ENCODE data around the gene SEC14L1. TPM values are rescaled to one million over a fixed set of nuclear protein-coding genes. Genes with fewer than 3 reads are reported as not detected.

Gene SEC14L1
- total RNA-seq, 1 donor from 2014 or later: 40.5 TPM

GRCh38 chr17:77227461-77228240 is 86.9 kb downstream of the SEC14L1 start:
- Histone ChIP-seq H3K4me1 (no peaks in the 10 kb centered on the region), H3K9me3 (no peaks in the 10 kb centered on the region), H3K4me3 (peak overlapping the region in 1 of 2 donors; percentile 25), H3K27ac (peak overlapping the region; percentile 59), H3K27me3 (no peaks in the 10 kb centered on the region), H3K36me3 (no peaks in the 10 kb centered on the region)
- no peak for DNase-seq (ENCODE audit: extremely low spot score in 2 of 2)
- TF ChIP-seq CTCF (IDR thresholded peaks at IDR 0.05): no peak
- TF ChIP-seq POLR2AphosphoS5 (IDR thresholded peaks at IDR 0.05; ENCODE audit: insufficient read depth in 1 of 2, low read depth in 1 of 2): peak; percentile 43 to 47
- intact Hi-C loops (cut with DNase I): no loop called here

- H3K27ac ChIP-seq: peak overlapping the region; percentile 59
- TF ChIP-seq POLR2A (IDR thresholded peaks at IDR 0.05): no peak
- TF ChIP-seq CTCF (IDR thresholded peaks at IDR 0.05): no peak
- TF ChIP-seq POLR2AphosphoS5 (IDR thresholded peaks at IDR 0.05; ENCODE audit: insufficient read depth in 1 of 2, low read depth in 1 of 2): no peak
Observed at GRCh38 chr17:77228241-77228752, 87.5 kb downstream of the SEC14L1 start.

DNA sequence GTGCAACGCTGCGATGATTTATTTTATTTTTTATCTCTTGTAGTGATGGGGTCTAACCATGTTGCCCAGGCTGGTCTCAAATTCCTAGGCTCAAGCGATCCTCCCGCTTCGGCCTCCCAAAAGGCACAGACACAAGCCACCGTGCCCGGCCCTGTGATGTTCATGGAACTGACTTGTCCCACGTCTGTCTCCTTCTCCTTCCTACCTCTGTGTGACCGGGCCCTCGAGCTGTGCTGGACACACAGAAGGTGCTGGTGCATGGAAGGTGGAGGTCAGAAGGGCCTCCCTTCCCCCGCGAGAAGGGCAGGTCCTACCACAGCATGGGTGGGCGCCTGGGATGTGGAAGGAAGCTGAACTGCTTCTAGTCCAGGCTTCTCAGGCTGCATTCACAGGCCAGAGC is 88.0 kb downstream of the SEC14L1 start:
- no peaks in the 10 kb centered on the region for H3K9me3 ChIP-seq
- no peak for TF ChIP-seq POLR2A (IDR thresholded peaks at IDR 0.05)
- no peak for TF ChIP-seq POLR2AphosphoS5 (IDR thresholded peaks at IDR 0.05; ENCODE audit: insufficient read depth in 1 of 2, low read depth in 1 of 2)
- no peak for TF ChIP-seq CTCF (IDR thresholded peaks at IDR 0.05)
- no peak overlapping the region for H3K27ac ChIP-seq
- no peak for DNase-seq (ENCODE audit: extremely low spot score in 2 of 2)
- intact Hi-C loops (cut with DNase I): no loop called here
- H3K4me3 ChIP-seq: no peak overlapping the region
- no peaks in the 10 kb centered on the region for H3K27me3 ChIP-seq
- peaks cover under 1% of the 10 kb centered on the region for H3K4me1 ChIP-seq
- no peaks in the 10 kb centered on the region for H3K36me3 ChIP-seq

More at GRCh38 chr17:77228241-77228752, 87.5 kb downstream of the SEC14L1 start:
- H3K27me3 ChIP-seq: no peaks in the 10 kb centered on the region
- H3K9me3 ChIP-seq: no peaks in the 10 kb centered on the region
- no peak for DNase-seq (ENCODE audit: extremely low spot score in 2 of 2)
- H3K4me3 ChIP-seq: no peak overlapping the region
- intact Hi-C loops (cut with DNase I): no loop called here
- H3K4me1 ChIP-seq: no peaks in the 10 kb centered on the region
- no peaks in the 10 kb centered on the region for H3K36me3 ChIP-seq

GRCh38 chr17:77229786-77230435 is 89.1 kb downstream of the SEC14L1 start:
- no peaks in the 10 kb centered on the region for H3K9me3 ChIP-seq
- H3K4me3 ChIP-seq: no peak overlapping the region
- no peak overlapping the region for H3K27ac ChIP-seq
- no peaks in the 10 kb centered on the region for H3K27me3 ChIP-seq
- TF ChIP-seq POLR2A (IDR thresholded peaks at IDR 0.05) (no peak), POLR2AphosphoS5 (IDR thresholded peaks at IDR 0.05; ENCODE audit: insufficient read depth in 1 of 2, low read depth in 1 of 2) (no peak), CTCF (IDR thresholded peaks at IDR 0.05) (no peak)
- DNase-seq (ENCODE audit: extremely low spot score in 2 of 2): no peak
- intact Hi-C loops (cut with DNase I): no loop called here
- H3K36me3 ChIP-seq: no peaks in the 10 kb centered on the region
- peaks cover 11% of the 10 kb centered on the region for H3K4me1 ChIP-seq

- intact Hi-C loops (cut with DNase I): no loop called here
- peaks cover 16% of the 10 kb centered on the region for H3K4me1 ChIP-seq
- H3K27me3 ChIP-seq: no peaks in the 10 kb centered on the region
- H3K27ac ChIP-seq: no peak overlapping the region
- H3K36me3 ChIP-seq: no peaks in the 10 kb centered on the region
- DNase-seq (ENCODE audit: extremely low spot score in 2 of 2): no peak
- H3K9me3 ChIP-seq: no peaks in the 10 kb centered on the region
- no peak for TF ChIP-seq POLR2AphosphoS5 (IDR thresholded peaks at IDR 0.05; ENCODE audit: insufficient read depth in 1 of 2, low read depth in 1 of 2)
- TF ChIP-seq CTCF (IDR thresholded peaks at IDR 0.05): no peak
- no peak for TF ChIP-seq POLR2A (IDR thresholded peaks at IDR 0.05)
- H3K4me3 ChIP-seq: no peak overlapping the region
Observed at GRCh38 chr17:77230436-77230830, 89.7 kb downstream of the SEC14L1 start.
